NCI-H2081 treated with DMSO at 0.1 percent for 48 hours (cell line): ENCODE measurements around the gene KHNYN.
"Not testable (repeated sequence)": the region's sequence is repeated elsewhere in the genome, so short reads cannot be mapped to it uniquely, and the experiment has no call there.

Experiments
- DNase-seq: peaks from one replicate; lab custom pipeline; 2025; lab: John Stamatoyannopoulos, UW

The KHNYN gene

GRCh38 chr14:24473211-24473610, 43.5 kb downstream of the KHNYN start:
- DNase-seq = no peak

GRCh38 chr14:24475261-24475660, 45.5 kb downstream of the KHNYN start:
- no peak for DNase-seq

GRCh38 chr14:24479999-24480398, 50.2 kb downstream of the KHNYN start:
- not testable (repeated sequence) for DNase-seq

GRCh38 chr14:24481622-24482324, 52.0 kb downstream of the KHNYN start:
- no peak for DNase-seq

- DNase-seq = not testable (repeated sequence)
Measured at GRCh38 chr14:24482699-24483303, 53.0 kb downstream of the KHNYN start.

GRCh38 chr14:24483604-24484252, 54.0 kb downstream of the KHNYN start:
- no peak for DNase-seq
